HepG2 (cell line): ENCODE measurements around the gene SLC16A1. TPM values are rescaled to one million over a fixed set of nuclear protein-coding genes. Genes with fewer than 3 reads are reported as not detected.

Source experiments
- ATAC-seq: fragments of 200-7000 bp; cut with Tn5 transposase; 3 replicates; pipeline ENCODE4 v1.9.1; 2020; ENCODE audit warnings: mild to moderate bottlenecking, moderate library complexity
- BruUV-seq: library from RNA; stranded (reverse); fragments of 400-500 nt; replicated peaks from 2 replicates; lab custom pipeline; 2021; lab: Mats Ljungman, UMichigan
- CTCF ChIA-PET: fragments of 300-600 bp; formaldehyde crosslinking; extraction: SDS; loops from one replicate; lab custom pipeline; 2021; ENCODE audit warnings: low total read pairs, inconsistent platforms, low intra/inter-chr PET ratio; lab: Yijun Ruan, JAX
- POLR2A ChIA-PET: fragments of 350-600 bp; sonication (Branson Sonifier 250); formaldehyde crosslinking; loops from one replicate; lab custom pipeline; 2020; ENCODE audit warnings: antibody characterized with exemption, inconsistent platforms; lab: Yijun Ruan, JAX
- DNase-seq: peaks from one replicate; pipeline ENCODE4 v3.0.0-alpha.2; 2015; ENCODE audit warnings: low spot score
- FAIRE-seq: peaks from 3 replicates; lab custom pipeline; 2011; peaks lifted over from hg19 to GRCh38; lab: Jason Lieb, UNC
- H2AFZ ChIP-seq: one replicate; pipeline ENCODE4 v1.6.1; 2011; ENCODE audit warnings: low read length, inconsistent platforms
- H3K27ac ChIP-seq: fragments of 300-600 bp; 3 replicates; pipeline ENCODE4 v1.8.0; 2011; ENCODE audit warnings: mixed run types, mild to moderate bottlenecking, mixed read lengths, low read length, inconsistent platforms; ENCODE audit not compliant: insufficient read depth; ENCODE audit errors: extremely low read length
- H3K27me3 ChIP-seq, 2 experiments: fragments of 200-600 bp in 1 of 2; 2 replicates in 1 of 2; 3 replicates in 1 of 2; pipeline versions ENCODE4 v1.6.0 to v1.8.0; 2011; ENCODE audit warnings: low read length in 2 of 2, mild to moderate bottlenecking in 2 of 2, moderate library complexity in 2 of 2, inconsistent platforms in 1 of 2; ENCODE audit not compliant: insufficient read depth in 2 of 2, control insufficient read depth in 1 of 2
- H3K36me3 ChIP-seq, 2 experiments: fragments of 200-600 bp in 1 of 2; replicated peaks in 1 of 2; 2 replicates in 1 of 2; 3 replicates in 1 of 2; pipeline versions ENCODE4 v1.5.1 to v1.8.0; 2011; ENCODE audit warnings: low read length in 2 of 2, inconsistent platforms in 1 of 2; ENCODE audit not compliant: insufficient read depth in 2 of 2, control insufficient read depth in 1 of 2
- H3K4me1 ChIP-seq: 2 replicates; pipeline ENCODE4 v1.5.1; 2012; ENCODE audit warnings: low read length, inconsistent platforms; ENCODE audit not compliant: insufficient read depth
- H3K4me2 ChIP-seq: 2 replicates; pipeline ENCODE4 v1.6.0; 2011; ENCODE audit warnings: low read depth, low read length, inconsistent platforms
- H3K4me3 ChIP-seq, 3 experiments: fragments of 200-600 bp in 1 of 3; sonication (generic), shearing (Covaris generic) in 1 of 3; replicated peaks in 1 of 3; 2 replicates each; pipeline ENCODE4 v1.5.1; 2011 to 2016; ENCODE audit warnings: low read length in 3 of 3, inconsistent platforms in 2 of 3, low read depth in 2 of 3, mild to moderate bottlenecking in 2 of 3, control low read depth in 1 of 3, mixed read lengths in 1 of 3; ENCODE audit not compliant: insufficient read depth in 1 of 3
- H3K79me2 ChIP-seq: one replicate; pipeline ENCODE4 v1.6.1; 2011; ENCODE audit warnings: low read length, inconsistent platforms; ENCODE audit not compliant: insufficient read depth
- H3K9ac ChIP-seq: 2 replicates; pipeline ENCODE4 v1.6.0; 2011; ENCODE audit warnings: mild to moderate bottlenecking, low read depth, low read length, inconsistent platforms; ENCODE audit not compliant: insufficient read depth
- H3K9me3 ChIP-seq: 2 replicates; pipeline ENCODE4 v1.5.1; 2012; ENCODE audit warnings: mild to moderate bottlenecking, low read length
- H4K20me1 ChIP-seq: 2 replicates; pipeline ENCODE4 v1.6.0; 2011; ENCODE audit warnings: inconsistent platforms, mild to moderate bottlenecking, low read length, moderate library complexity; ENCODE audit not compliant: insufficient read depth
- CHD4 ChIP-seq: fragments of 200-600 bp; sonication (generic); IDR thresholded peaks from 2 replicates; pipeline ENCODE4 v1.7.0; 2017; ENCODE audit warnings: mild to moderate bottlenecking, low read length, borderline replicate concordance
- FOSL2 ChIP-seq: sonication (generic); formaldehyde crosslinking; IDR thresholded peaks from 2 replicates; pipeline ENCODE4 v1.4.0; 2020; ENCODE audit warnings: missing genetic modification reagents
- FOXP4 ChIP-seq: sonication (generic); formaldehyde crosslinking; IDR thresholded peaks from 2 replicates; pipeline ENCODE4 v1.4.0; 2020; ENCODE audit warnings: missing genetic modification reagents
- SP140L ChIP-seq: sonication (generic); formaldehyde crosslinking; IDR thresholded peaks from 2 replicates; pipeline ENCODE4 v1.4.0; 2020; ENCODE audit warnings: missing genetic modification reagents, borderline replicate concordance
- TCF7L2 ChIP-seq: IDR thresholded peaks from 2 replicates; pipeline ENCODE4 v1.6.1; 2011; ENCODE audit warnings: mild to moderate bottlenecking, low read depth, low read length, moderate library complexity
- TERF1 ChIP-seq: sonication (generic); formaldehyde crosslinking; IDR thresholded peaks from 2 replicates; pipeline ENCODE4 v1.8.0; 2022; ENCODE audit warnings: mild to moderate bottlenecking, missing genetic modification reagents, moderate library complexity
- THAP11 ChIP-seq: IDR thresholded peaks from 2 replicates; pipeline ENCODE4 v1.6.1; 2016; ENCODE audit warnings: missing biosample characterization, missing genetic modification reagents
- UBTF ChIP-seq: sonication (generic); formaldehyde crosslinking; IDR thresholded peaks from 2 replicates; pipeline ENCODE4 v1.4.0; 2020; ENCODE audit warnings: mild to moderate bottlenecking, missing genetic modification reagents
- ZNF124 ChIP-seq: sonication (generic); formaldehyde crosslinking; IDR thresholded peaks from 2 replicates; pipeline ENCODE4 v1.4.0; 2020; ENCODE audit warnings: missing genetic modification reagents
- ZNF18 ChIP-seq: sonication (generic); formaldehyde crosslinking; IDR thresholded peaks from 2 replicates; pipeline ENCODE4 v1.8.0; 2022; ENCODE audit warnings: mild to moderate bottlenecking, missing genetic modification reagents; ENCODE audit not compliant: insufficient replicate concordance
- ZNF292 ChIP-seq: sonication (generic); formaldehyde crosslinking; IDR thresholded peaks from 2 replicates; pipeline ENCODE4 v1.8.1; 2022; ENCODE audit warnings: mild to moderate bottlenecking, low read depth, missing genetic modification reagents, borderline replicate concordance
- ZNF331 ChIP-seq: sonication (generic); formaldehyde crosslinking; IDR thresholded peaks from 2 replicates; pipeline ENCODE4 v1.4.0; 2020; ENCODE audit warnings: missing genetic modification reagents
- ZNF772 ChIP-seq: sonication (generic); formaldehyde crosslinking; IDR thresholded peaks from 2 replicates; pipeline ENCODE4 v1.5.0; 2020; ENCODE audit warnings: mild to moderate bottlenecking, missing genetic modification reagents
- ZNF816 ChIP-seq: sonication (generic); formaldehyde crosslinking; IDR thresholded peaks from 2 replicates; pipeline ENCODE4 v1.8.0; 2022; ENCODE audit warnings: missing genetic modification reagents, mild to moderate bottlenecking, borderline replicate concordance
- ZNF850 ChIP-seq: sonication (generic); formaldehyde crosslinking; conservative IDR thresholded peaks from 2 replicates; pipeline ENCODE4 v1.9.0; 2021; ENCODE audit warnings: mild to moderate bottlenecking, missing genetic modification reagents
- ZSCAN12 ChIP-seq: sonication (generic); formaldehyde crosslinking; IDR thresholded peaks from 2 replicates; pipeline ENCODE4 v1.9.0; 2021; ENCODE audit warnings: mild to moderate bottlenecking, missing genetic modification reagents
- WGBS: methylation state at CpG from one replicate; pipeline ENCODE4 v1.1.6; 2017; ENCODE audit warnings: low lambda C conversion rate; 5-methylcytosine and 5-hydroxymethylcytosine counted together
- in situ Hi-C: cut with HindIII; loops from 2 replicates; pipeline ENCODE4 v1.10.0; 2017; ENCODE audit warnings: low pct_unique_long_range_greater_than_20kb; ENCODE audit not compliant: extremely low pct_ligation_motif_present
- intact Hi-C: fragments of 100-400 bp; cut with micrococcal nuclease; formaldehyde crosslinking; loops from one replicate; pipeline ENCODE4 v1.10.0; 2022; ENCODE audit not compliant: unreplicated experiment
- polyA plus RNA-seq, 8 experiments: library from polyadenylated mRNA; depleted of rRNA in 3 of 8; stranded (reverse) in 7 of 8; unstranded in 1 of 8; fragments of >200 nt; fragmentation: Illumina TruSeq in 4 of 8; extraction: Trizol in 4 of 8; gene quantifications; 2 replicates each; pipeline versions ENCODE4 v1.2.1 to v1.2.3, GENCODE V29; 2011 to 2016; ENCODE audit warnings: low read depth in 4 of 8, missing spikeins in 1 of 8, mixed read lengths in 1 of 8; ENCODE audit not compliant: insufficient read depth in 1 of 8
- total RNA-seq, 5 experiments: library from RNA; depleted of rRNA; stranded (reverse); fragments of >200 nt; fragmentation: Illumina TruSeq; extraction: Trizol; gene quantifications; 2 replicates each; pipeline ENCODE4 v1.2.3, GENCODE V29; 2016; ENCODE audit warnings: low read depth in 1 of 5

Gene SLC16A1
- total and polyA plus RNA-seq, 2 of the 13 experiments (the other 11 are each of a cell fraction or from before 2014, with no cell fraction given): 106 to 142 TPM

- peak overlapping the region; percentile 85 for H3K27ac ChIP-seq
- 43% methylated on average over 18 of the region's 18 CpGs for WGBS
- in situ Hi-C loops (no loop called here), intact Hi-C loops (no loop called here)
- FAIRE-seq (peak; percentile 8), ATAC-seq (peak; percentile 91), DNase-seq (peak; percentile 87)
- H4K20me1 ChIP-seq: no peaks in the 10 kb centered on the region
- peaks cover 61% of the 10 kb centered on the region for H3K4me1 ChIP-seq
- no peak overlapping the region for H3K9ac ChIP-seq
- ChIA-PET POLR2A (interaction anchor here (1.0 to 2.2 kb wide), 7 partner anchors 10 to 69 kb away, joined by 3 to 21 read pairs (median 9); partner anchors contain the start of genes LRIG2 and SLC16A1), CTCF (no interaction called here)
- no peaks in the 10 kb centered on the region for H3K79me2 ChIP-seq
- H3K9me3 ChIP-seq: no peaks in the 10 kb centered on the region
- H2AFZ ChIP-seq: no peak overlapping the region
- BruUV-seq: no TSS peak
- H3K27me3 ChIP-seq: no peaks in the 10 kb centered on the region
- H3K36me3 ChIP-seq: peaks cover 0 to 2% of the 10 kb centered on the region in 2 experiments; a peak in 2 of 5 replicates
- H3K4me3 ChIP-seq: peak overlapping the region in 1 of 3 experiments; percentile 5; a peak in 3 of 6 replicates
- H3K4me2 ChIP-seq: peak overlapping the region; percentile 46
- TF ChIP-seq FOSL2 (CRISPR knock-in tag): no peak
- no peak for TF ChIP-seq THAP11 (CRISPR knock-in tag)
- no peak for TF ChIP-seq ZNF18 (CRISPR knock-in tag)
- TF ChIP-seq ZSCAN12 (CRISPR knock-in tag): no peak
- no peak for TF ChIP-seq ZNF124 (CRISPR knock-in tag)
- TF ChIP-seq TERF1: no peak
- TF ChIP-seq ZNF816 (CRISPR knock-in tag): 0 out of 2 replicates have a peak, but pooled peaks have one; percentile 47
- TF ChIP-seq ZNF331 (CRISPR knock-in tag): no peak
- TF ChIP-seq ZNF772 (CRISPR knock-in tag): no peak
- TF ChIP-seq UBTF: no peak
- TF ChIP-seq CHD4: peak; percentile 24; the same call in 1 of the 2 replicates
- TF ChIP-seq SP140L (CRISPR knock-in tag): no peak
- no peak for TF ChIP-seq ZNF292 (CRISPR knock-in tag)
- TF ChIP-seq FOXP4 (CRISPR knock-in tag): peak; percentile 79
- TF ChIP-seq ZNF850: peak; percentile 63; the same call in 1 of the 2 replicates
- TF ChIP-seq TCF7L2: no peak
Observed at GRCh38 chr1:113003751-113004690, 48.0 kb upstream of the SLC16A1 start.
